HepG2 (cell line): ENCODE measurements around the gene SH3D19. TPM values are rescaled to one million over a fixed set of nuclear protein-coding genes. Genes with fewer than 3 reads are reported as not detected.

Experiments used
- BRF2 ChIP-seq: sonication (generic); formaldehyde crosslinking; IDR thresholded peaks from 2 replicates; pipeline ENCODE4 v1.8.1; 2022; ENCODE audit warnings: mild to moderate bottlenecking, missing genetic modification reagents
- CBX1 ChIP-seq: IDR thresholded peaks from one replicate; pipeline ENCODE4 v1.6.1; 2016; ENCODE audit warnings: antibody characterized with exemption, low read depth
- ELF3 ChIP-seq: IDR thresholded peaks from 2 replicates; pipeline ENCODE4 v1.6.1; 2016; ENCODE audit warnings: missing genetic modification reagents, missing compliant biosample characterization
- ESRRA ChIP-seq: sonication (generic); formaldehyde crosslinking; IDR thresholded peaks from 2 replicates; pipeline ENCODE4 v1.5.1; 2020; ENCODE audit warnings: mild to moderate bottlenecking, low read depth, missing genetic modification reagents
- FOSL1 ChIP-seq: sonication (generic); formaldehyde crosslinking; IDR thresholded peaks from 2 replicates; pipeline ENCODE4 v1.9.0; 2021; ENCODE audit warnings: missing genetic modification reagents, borderline replicate concordance
- GTF2F1 ChIP-seq: fragments of 150-350 bp; IDR thresholded peaks from 2 replicates; pipeline ENCODE4 v1.6.1; 2014; ENCODE audit warnings: low read length
- IKZF4 ChIP-seq: sonication (generic); formaldehyde crosslinking; IDR thresholded peaks from 2 replicates; pipeline ENCODE4 v1.5.1; 2020; ENCODE audit warnings: borderline replicate concordance, mild to moderate bottlenecking, low read depth, missing genetic modification reagents; ENCODE audit errors: not compliant biosample characterization
- IRX3 ChIP-seq: sonication (generic); formaldehyde crosslinking; IDR thresholded peaks from 2 replicates; pipeline ENCODE4 v1.8.1; 2023; ENCODE audit warnings: mild to moderate bottlenecking, low read depth, missing genetic modification reagents, borderline replicate concordance
- PRDM10 ChIP-seq: sonication (generic); formaldehyde crosslinking; IDR thresholded peaks from 2 replicates; pipeline ENCODE4 v1.4.0; 2020; ENCODE audit warnings: low read depth, missing genetic modification reagents
- RELA ChIP-seq: sonication (generic); formaldehyde crosslinking; IDR thresholded peaks from 2 replicates; pipeline ENCODE4 v1.4.0; 2020; ENCODE audit warnings: missing genetic modification reagents
- TFAP4 ChIP-seq: sonication (generic); IDR thresholded peaks from 2 replicates; pipeline ENCODE4 v1.6.1; 2016; ENCODE audit warnings: low read depth, borderline replicate concordance
- XRCC5 ChIP-seq: fragments of 200-400 bp; formaldehyde crosslinking; optimal IDR thresholded peaks from 2 replicates; pipeline ENCODE3; 2017; ENCODE audit warnings: mild to moderate bottlenecking, low read length
- ZBED4 ChIP-seq: sonication (generic); formaldehyde crosslinking; IDR thresholded peaks from 2 replicates; pipeline ENCODE4 v1.4.0; 2020; ENCODE audit warnings: missing genetic modification reagents, borderline replicate concordance
- ZBTB14 ChIP-seq: sonication (generic); formaldehyde crosslinking; IDR thresholded peaks from 2 replicates; pipeline ENCODE4 v1.4.0; 2020; ENCODE audit warnings: missing genetic modification reagents
- ZNF44 ChIP-seq: sonication (generic); formaldehyde crosslinking; IDR thresholded peaks from 2 replicates; pipeline ENCODE4 v1.5.1; 2020; ENCODE audit warnings: mild to moderate bottlenecking, missing genetic modification reagents
- ZNF749 ChIP-seq: sonication (generic); formaldehyde crosslinking; IDR thresholded peaks from 2 replicates; pipeline ENCODE4 v1.8.0; 2022; ENCODE audit warnings: mild to moderate bottlenecking, missing genetic modification reagents, moderate library complexity, borderline replicate concordance
- ZNF761 ChIP-seq: sonication (generic); formaldehyde crosslinking; conservative IDR thresholded peaks from 2 replicates; pipeline ENCODE4 v1.4.0; 2020; ENCODE audit warnings: mild to moderate bottlenecking, missing genetic modification reagents
- ZNF839 ChIP-seq: sonication (generic); formaldehyde crosslinking; IDR thresholded peaks from 2 replicates; pipeline ENCODE4 v1.4.0; 2020; ENCODE audit warnings: missing genetic modification reagents, mild to moderate bottlenecking, borderline replicate concordance
- polyA plus RNA-seq, 8 experiments: library from polyadenylated mRNA; depleted of rRNA in 3 of 8; stranded (reverse) in 7 of 8; unstranded in 1 of 8; fragments of >200 nt; fragmentation: Illumina TruSeq in 4 of 8; extraction: Trizol in 4 of 8; gene quantifications; 2 replicates each; pipeline versions ENCODE4 v1.2.1 to v1.2.3, GENCODE V29; 2011 to 2016; ENCODE audit warnings: low read depth in 4 of 8, missing spikeins in 1 of 8, mixed read lengths in 1 of 8; ENCODE audit not compliant: insufficient read depth in 1 of 8
- total RNA-seq, 5 experiments: library from RNA; depleted of rRNA; stranded (reverse); fragments of >200 nt; fragmentation: Illumina TruSeq; extraction: Trizol; gene quantifications; 2 replicates each; pipeline ENCODE4 v1.2.3, GENCODE V29; 2016; ENCODE audit warnings: low read depth in 1 of 5

SH3D19 gene
- total and polyA plus RNA-seq, 2 of the 13 experiments (the other 11 are each of a cell fraction or from before 2014, with no cell fraction given): 31.2 to 38.0 TPM

- TF ChIP-seq PRDM10: 0 out of 2 replicates have a peak, but pooled peaks have one; percentile 32
- TF ChIP-seq ELF3 (CRISPR knock-in tag): peak; percentile 52; the same call in 1 of the 2 replicates
- TF ChIP-seq IKZF4 (CRISPR knock-in tag): no peak
- TF ChIP-seq ZBTB14 (CRISPR knock-in tag): no peak
- TF ChIP-seq ZNF44 (CRISPR knock-in tag): no peak
- no peak for TF ChIP-seq TFAP4
- no peak for TF ChIP-seq RELA (CRISPR knock-in tag)
- TF ChIP-seq ZNF839 (CRISPR knock-in tag): no peak
- TF ChIP-seq IRX3: no peak
- TF ChIP-seq CBX1: no peak
- no peak for TF ChIP-seq FOSL1 (CRISPR knock-in tag)
- TF ChIP-seq ZNF761: no peak
- no peak for TF ChIP-seq ZNF749 (CRISPR knock-in tag)
- no peak for TF ChIP-seq ESRRA (CRISPR knock-in tag)
- TF ChIP-seq BRF2: no peak
- peak; percentile 65 for TF ChIP-seq XRCC5
- peak; percentile 54; the same call in 1 of the 2 replicates for TF ChIP-seq ZBED4 (CRISPR knock-in tag)
- no peak for TF ChIP-seq GTF2F1
These were observed 37.2 kb upstream of the SH3D19 start (continued) for GRCh38 chr4:151362404-151363164.
